Heart left ventricle (tissue), 13 donors: ENCODE measurements around the gene MC1R.

ENCODE experiments used
- POLR2A ChIP-seq, 2 donors: fragments of 450-650 bp; IDR thresholded peaks; one replicate each; pipeline ENCODE4 v1.6.1; 2017; ENCODE audit warnings: antibody characterized with exemption in 2 of 2, mild to moderate bottlenecking in 2 of 2, moderate library complexity in 2 of 2
- TF ChIP-seq, protein P1 (sequence below), 12 donors: fragments of 200-600 bp; sonication (generic) in 4 of 12; IDR thresholded peaks; one replicate each; pipeline versions ENCODE4 v1.5.0 to v1.8.0; 2018 to 2022; ENCODE audit warnings: antibody characterized with exemption in 12 of 12, mild to moderate bottlenecking in 5 of 12
- donor health status: ischemic (EF 13 %, LVEDD 7.1; RV severe dilation, severe dysfunction).
- donor health status: DM: no; HTN: yes; CAD: no.
- donor health status: DM: no; HTN: no; CAD: no.
- donor health status: ischemic (EF 25% LVEDD 6.9; RV normal size, moderate dysfunction).
- donor health status: ischemic (EF 25% LVEDD 5.7; RV mildly dilated, moderate dysfunction).
- donor health status: ischemic (EF 35%, LVEDD 5.7; RV mildly dilated, moderate dysfunction).
- donor health status: nonischemic (EF 11% LVEDD 7.7; RV severe dilation, severe dysfunction).
- donor health status: DM: yes; HTN: yes; CAD: no.
- donor health status: PGD.
- donor health status: ischemic (EF 29% LVEDD 5.4; RV normal size, mild dysfunction).
- donor health status: nonischemic (EF 23%, LVEDD 6.1; RV moderate dilation, normal function).

DNA sequence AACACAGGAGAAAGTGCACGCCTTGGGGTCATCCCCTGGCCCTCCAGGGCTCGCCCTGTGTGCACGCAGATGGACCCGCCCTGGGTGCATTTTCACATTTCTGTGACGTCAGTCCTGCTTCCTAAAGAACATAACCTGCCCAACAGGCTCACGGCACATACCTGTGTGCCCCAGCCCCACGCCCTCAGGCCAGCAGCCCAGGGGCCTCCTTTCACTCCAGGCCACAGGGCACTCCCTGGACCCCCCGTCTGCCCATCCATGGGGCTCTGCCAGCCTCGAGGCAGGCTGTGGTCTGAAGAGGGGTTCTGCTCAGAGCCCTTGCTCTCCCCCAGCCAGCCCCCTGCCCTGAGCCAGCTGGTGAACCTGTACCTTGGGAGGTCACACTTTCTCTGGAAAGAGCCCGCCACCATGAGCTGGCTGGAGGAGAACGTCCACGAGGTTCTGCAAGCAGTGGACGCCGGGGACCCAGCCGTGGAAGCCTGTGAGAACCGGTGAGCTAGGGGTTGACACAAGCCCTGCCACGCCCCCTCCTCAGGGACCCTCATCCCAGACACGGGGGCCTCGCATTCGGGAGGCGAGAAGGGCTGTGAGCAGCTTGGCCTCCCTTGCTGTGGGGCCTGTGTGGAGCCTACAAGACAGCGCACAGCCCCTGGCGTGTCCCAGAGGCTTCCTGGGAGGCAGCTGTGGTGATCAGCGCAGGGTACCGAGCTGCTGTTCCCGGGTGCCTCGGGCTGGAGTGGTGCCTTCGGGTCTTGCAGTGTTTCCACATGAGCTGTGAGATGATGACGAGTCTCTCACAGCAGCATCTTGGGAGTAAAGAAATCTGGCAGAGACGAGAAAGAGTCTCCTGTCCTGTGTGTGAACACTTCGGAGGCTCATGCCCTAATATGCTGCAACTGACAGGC, 13.8 kb upstream of the MC1R start:
- TF ChIP-seq POLR2A (IDR thresholded peaks at IDR 0.05): no peak
- TF ChIP-seq, protein P1, sequence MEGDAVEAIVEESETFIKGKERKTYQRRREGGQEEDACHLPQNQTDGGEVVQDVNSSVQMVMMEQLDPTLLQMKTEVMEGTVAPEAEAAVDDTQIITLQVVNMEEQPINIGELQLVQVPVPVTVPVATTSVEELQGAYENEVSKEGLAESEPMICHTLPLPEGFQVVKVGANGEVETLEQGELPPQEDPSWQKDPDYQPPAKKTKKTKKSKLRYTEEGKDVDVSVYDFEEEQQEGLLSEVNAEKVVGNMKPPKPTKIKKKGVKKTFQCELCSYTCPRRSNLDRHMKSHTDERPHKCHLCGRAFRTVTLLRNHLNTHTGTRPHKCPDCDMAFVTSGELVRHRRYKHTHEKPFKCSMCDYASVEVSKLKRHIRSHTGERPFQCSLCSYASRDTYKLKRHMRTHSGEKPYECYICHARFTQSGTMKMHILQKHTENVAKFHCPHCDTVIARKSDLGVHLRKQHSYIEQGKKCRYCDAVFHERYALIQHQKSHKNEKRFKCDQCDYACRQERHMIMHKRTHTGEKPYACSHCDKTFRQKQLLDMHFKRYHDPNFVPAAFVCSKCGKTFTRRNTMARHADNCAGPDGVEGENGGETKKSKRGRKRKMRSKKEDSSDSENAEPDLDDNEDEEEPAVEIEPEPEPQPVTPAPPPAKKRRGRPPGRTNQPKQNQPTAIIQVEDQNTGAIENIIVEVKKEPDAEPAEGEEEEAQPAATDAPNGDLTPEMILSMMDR (IDR thresholded peaks at IDR 0.05): no peak
